Ishikawa (cell line): Measurements from ENCODE around the gene PKP1.

Source experiments
- CEBPB ChIP-seq: IDR thresholded peaks from 2 replicates; pipeline ENCODE4 v1.6.1; 2012
- CREB1 ChIP-seq: IDR thresholded peaks from 2 replicates; pipeline ENCODE4 v1.6.1; 2012; ENCODE audit warnings: low read depth
- EGR1 ChIP-seq: IDR thresholded peaks from 2 replicates; pipeline ENCODE4 v1.6.1; 2012
- EP300 ChIP-seq: IDR thresholded peaks from 2 replicates; pipeline ENCODE4 v1.6.1; 2012; ENCODE audit warnings: borderline replicate concordance
- FOXM1 ChIP-seq: IDR thresholded peaks from 2 replicates; pipeline ENCODE4 v1.6.1; 2012; ENCODE audit warnings: low read depth, borderline replicate concordance
- MAX ChIP-seq: IDR thresholded peaks from 2 replicates; pipeline ENCODE4 v1.6.1; 2012
- NFIC ChIP-seq: IDR thresholded peaks from 2 replicates; pipeline ENCODE4 v1.6.1; 2012
- RAD21 ChIP-seq: IDR thresholded peaks from 2 replicates; pipeline ENCODE4 v1.6.1; 2012; ENCODE audit warnings: low read depth
- TCF12 ChIP-seq: IDR thresholded peaks from 2 replicates; pipeline ENCODE4 v1.6.1; 2012; ENCODE audit warnings: low read depth
- TEAD4 ChIP-seq: IDR thresholded peaks from 2 replicates; pipeline ENCODE4 v1.6.1; 2012
- USF1 ChIP-seq: IDR thresholded peaks from 2 replicates; pipeline ENCODE4 v1.6.1; 2012
- YY1 ChIP-seq: IDR thresholded peaks from 2 replicates; pipeline ENCODE4 v1.6.1; 2012; ENCODE audit warnings: low read depth
- TF ChIP-seq, protein P1 (sequence below): IDR thresholded peaks from 2 replicates; pipeline ENCODE4 v1.6.1; 2012; ENCODE audit warnings: low read depth, mild to moderate bottlenecking

- TF ChIP-seq, protein P1, sequence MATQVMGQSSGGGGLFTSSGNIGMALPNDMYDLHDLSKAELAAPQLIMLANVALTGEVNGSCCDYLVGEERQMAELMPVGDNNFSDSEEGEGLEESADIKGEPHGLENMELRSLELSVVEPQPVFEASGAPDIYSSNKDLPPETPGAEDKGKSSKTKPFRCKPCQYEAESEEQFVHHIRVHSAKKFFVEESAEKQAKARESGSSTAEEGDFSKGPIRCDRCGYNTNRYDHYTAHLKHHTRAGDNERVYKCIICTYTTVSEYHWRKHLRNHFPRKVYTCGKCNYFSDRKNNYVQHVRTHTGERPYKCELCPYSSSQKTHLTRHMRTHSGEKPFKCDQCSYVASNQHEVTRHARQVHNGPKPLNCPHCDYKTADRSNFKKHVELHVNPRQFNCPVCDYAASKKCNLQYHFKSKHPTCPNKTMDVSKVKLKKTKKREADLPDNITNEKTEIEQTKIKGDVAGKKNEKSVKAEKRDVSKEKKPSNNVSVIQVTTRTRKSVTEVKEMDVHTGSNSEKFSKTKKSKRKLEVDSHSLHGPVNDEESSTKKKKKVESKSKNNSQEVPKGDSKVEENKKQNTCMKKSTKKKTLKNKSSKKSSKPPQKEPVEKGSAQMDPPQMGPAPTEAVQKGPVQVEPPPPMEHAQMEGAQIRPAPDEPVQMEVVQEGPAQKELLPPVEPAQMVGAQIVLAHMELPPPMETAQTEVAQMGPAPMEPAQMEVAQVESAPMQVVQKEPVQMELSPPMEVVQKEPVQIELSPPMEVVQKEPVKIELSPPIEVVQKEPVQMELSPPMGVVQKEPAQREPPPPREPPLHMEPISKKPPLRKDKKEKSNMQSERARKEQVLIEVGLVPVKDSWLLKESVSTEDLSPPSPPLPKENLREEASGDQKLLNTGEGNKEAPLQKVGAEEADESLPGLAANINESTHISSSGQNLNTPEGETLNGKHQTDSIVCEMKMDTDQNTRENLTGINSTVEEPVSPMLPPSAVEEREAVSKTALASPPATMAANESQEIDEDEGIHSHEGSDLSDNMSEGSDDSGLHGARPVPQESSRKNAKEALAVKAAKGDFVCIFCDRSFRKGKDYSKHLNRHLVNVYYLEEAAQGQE = no peak
- TF ChIP-seq EP300 = no peak
- TF ChIP-seq MAX = no peak
- no peak for TF ChIP-seq CEBPB
- TF ChIP-seq FOXM1 = no peak
- TF ChIP-seq RAD21 = no peak
- no peak for TF ChIP-seq USF1
- TF ChIP-seq CREB1 = no peak
- TF ChIP-seq YY1 = no peak
- TF ChIP-seq TCF12 = no peak
- no peak for TF ChIP-seq EGR1
- no peak for TF ChIP-seq NFIC
- TF ChIP-seq TEAD4 = no peak
These were observed 77.8 kb downstream of the PKP1 start for GRCh38 chr1:201360901-201361651.
